VCaP (cell line): Measurements from ENCODE around the gene DNAH10.
"Not testable (repeated sequence)": the region's sequence is repeated elsewhere in the genome, so short reads cannot be mapped to it uniquely, and the experiment has no call there.

Experiments used
- H3K27ac ChIP-seq: fragments of 450-650 bp; 2 replicates; pipeline ENCODE4 v1.5.1; 2017
- TF ChIP-seq, protein P1 (sequence below): fragments of 450-650 bp; conservative IDR thresholded peaks from 2 replicates; pipeline ENCODE4 v1.5.1; 2017; ENCODE audit warnings: mild to moderate bottlenecking, moderate library complexity

The DNAH10 gene

DNA sequence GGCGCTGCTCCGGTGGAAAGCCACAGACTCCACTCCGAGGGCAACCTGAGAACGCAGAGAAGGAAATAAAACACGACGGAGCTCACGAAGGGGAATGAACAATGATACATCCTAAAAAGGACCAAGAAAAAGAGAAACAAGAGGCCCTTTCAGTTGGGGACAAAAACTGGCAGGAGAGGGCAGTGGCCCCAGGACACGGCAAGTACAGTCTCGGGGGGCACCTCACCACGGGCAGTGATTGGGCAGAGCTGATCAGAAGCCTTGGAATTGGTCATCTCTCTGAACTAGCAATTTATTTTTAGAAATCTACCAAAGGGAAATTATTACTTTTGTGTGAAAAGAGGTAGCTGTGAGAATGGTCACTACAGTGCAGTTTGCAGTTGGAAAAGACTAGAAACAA is 182.6 kb downstream of the DNAH10 start:
- TF ChIP-seq, protein P1, sequence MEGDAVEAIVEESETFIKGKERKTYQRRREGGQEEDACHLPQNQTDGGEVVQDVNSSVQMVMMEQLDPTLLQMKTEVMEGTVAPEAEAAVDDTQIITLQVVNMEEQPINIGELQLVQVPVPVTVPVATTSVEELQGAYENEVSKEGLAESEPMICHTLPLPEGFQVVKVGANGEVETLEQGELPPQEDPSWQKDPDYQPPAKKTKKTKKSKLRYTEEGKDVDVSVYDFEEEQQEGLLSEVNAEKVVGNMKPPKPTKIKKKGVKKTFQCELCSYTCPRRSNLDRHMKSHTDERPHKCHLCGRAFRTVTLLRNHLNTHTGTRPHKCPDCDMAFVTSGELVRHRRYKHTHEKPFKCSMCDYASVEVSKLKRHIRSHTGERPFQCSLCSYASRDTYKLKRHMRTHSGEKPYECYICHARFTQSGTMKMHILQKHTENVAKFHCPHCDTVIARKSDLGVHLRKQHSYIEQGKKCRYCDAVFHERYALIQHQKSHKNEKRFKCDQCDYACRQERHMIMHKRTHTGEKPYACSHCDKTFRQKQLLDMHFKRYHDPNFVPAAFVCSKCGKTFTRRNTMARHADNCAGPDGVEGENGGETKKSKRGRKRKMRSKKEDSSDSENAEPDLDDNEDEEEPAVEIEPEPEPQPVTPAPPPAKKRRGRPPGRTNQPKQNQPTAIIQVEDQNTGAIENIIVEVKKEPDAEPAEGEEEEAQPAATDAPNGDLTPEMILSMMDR = no peak
- no peak overlapping the region for H3K27ac ChIP-seq

GRCh38 chr12:123945287-123946151 is 183.4 kb downstream of the DNAH10 start:
- no peak overlapping the region for H3K27ac ChIP-seq

GRCh38 chr12:123946152-123946515 is 184.0 kb downstream of the DNAH10 start:
- H3K27ac ChIP-seq = no peak overlapping the region
- TF ChIP-seq, protein P1 = no peak

More at GRCh38 chr12:123945287-123946151, 183.4 kb downstream of the DNAH10 start:
- TF ChIP-seq, protein P1 = no peak

- H3K27ac ChIP-seq = not testable (repeated sequence)
These were observed 184.7 kb downstream of the DNAH10 start for GRCh38 chr12:123946516-123947505.

DNA sequence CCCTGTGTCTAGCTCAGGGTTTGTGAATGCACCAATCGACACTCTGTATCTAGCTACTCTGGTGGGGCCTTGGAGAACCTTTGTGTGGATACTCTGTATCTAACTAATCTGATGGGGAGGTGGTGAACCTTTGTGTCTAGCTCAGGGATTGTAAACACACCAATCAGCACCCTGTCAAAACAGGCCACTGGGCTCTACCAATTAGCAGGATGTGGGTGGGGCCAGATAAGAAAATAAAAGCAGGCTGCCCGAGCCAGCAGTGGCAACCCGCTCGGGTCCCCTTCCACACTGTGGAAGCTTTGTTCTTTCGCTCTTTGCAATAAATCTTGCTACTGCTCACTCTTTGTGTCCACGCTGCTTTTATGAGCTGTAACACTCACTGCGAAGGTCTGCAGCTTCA is 185.4 kb downstream of the DNAH10 start:
- H3K27ac ChIP-seq = not testable (repeated sequence)

- H3K27ac ChIP-seq = no peak overlapping the region
- TF ChIP-seq, protein P1 = no peak
These were observed 186.3 kb downstream of the DNAH10 start for GRCh38 chr12:123948401-123948795.

- TF ChIP-seq, protein P1 = no peak
- H3K27ac ChIP-seq = no peak overlapping the region
These were observed 187.0 kb downstream of the DNAH10 start for GRCh38 chr12:123948796-123949769.
